CD4-positive, alpha-beta T cell treated with Interleukin-15 for 4 hours (primary cell): ENCODE data around the gene UBE2F.
A peak's percentile ranks its signal among the peaks of the same experiment; 100 is the strongest.
"Not testable (repeated sequence)": the region's sequence is repeated elsewhere in the genome, so short reads cannot be mapped to it uniquely, and the experiment has no call there.

Experiments
- DNase-seq: peaks from one replicate; pipeline ENCODE4 v3.0.0-alpha.2; 2020; ENCODE audit warnings: low spot score

UBE2F gene

GRCh38 chr2:237944302-237944701 is 22.5 kb upstream of the UBE2F start:
- DNase-seq = no peak

- no peak for DNase-seq
Observed at GRCh38 chr2:237946423-237946822, 20.4 kb upstream of the UBE2F start.

GRCh38 chr2:237951354-237951753 is 15.5 kb upstream of the UBE2F start:
- not testable (repeated sequence) for DNase-seq

- no peak for DNase-seq
Observed at GRCh38 chr2:237951878-237952277, 14.9 kb upstream of the UBE2F start.

GRCh38 chr2:237952851-237953250 is 14.0 kb upstream of the UBE2F start:
- DNase-seq = no peak

- DNase-seq = no peak
Observed at GRCh38 chr2:237955640-237956401, 11.0 kb upstream of the UBE2F start.

GRCh38 chr2:237956402-237956736 is 10.4 kb upstream of the UBE2F start:
- DNase-seq = no peak

GRCh38 chr2:237961637-237962036 is 5.2 kb upstream of the UBE2F start:
- no peak for DNase-seq

GRCh38 chr2:237962432-237963084 is 4.3 kb upstream of the UBE2F start:
- no peak for DNase-seq

- DNase-seq = not testable (repeated sequence)
Observed at GRCh38 chr2:237963490-237963991, 3.3 kb upstream of the UBE2F start.

- no peak for DNase-seq
Observed at GRCh38 chr2:237964194-237964577, 2.6 kb upstream of the UBE2F start.

GRCh38 chr2:237964578-237965404 is 2.0 kb upstream of the UBE2F start:
- DNase-seq = no peak

GRCh38 chr2:237965844-237966243 is 970 bp upstream of the UBE2F start:
- DNase-seq = not testable (repeated sequence)

GRCh38 chr2:237966250-237966564 is 607 bp upstream of the UBE2F start:
- DNase-seq = no peak

GRCh38 chr2:237967463-237967951 is 693 bp downstream of the UBE2F start:
- no peak for DNase-seq

GRCh38 chr2:237968048-237968862 is 1.4 kb downstream of the UBE2F start:
- DNase-seq = peak; percentile 56

GRCh38 chr2:237971661-237972060 is 4.8 kb downstream of the UBE2F start:
- DNase-seq = no peak

GRCh38 chr2:237972211-237972610 is 5.4 kb downstream of the UBE2F start:
- DNase-seq = no peak

- no peak for DNase-seq
Observed at GRCh38 chr2:237972936-237973335, 6.1 kb downstream of the UBE2F start.

GRCh38 chr2:237977380-237977779 is 10.6 kb downstream of the UBE2F start:
- no peak for DNase-seq

GRCh38 chr2:237978058-237978712 is 11.4 kb downstream of the UBE2F start:
- no peak for DNase-seq
